GM21390 (cell line): ENCODE results near the gene CRYGA.
"Not testable (repeated sequence)": the region's sequence is repeated elsewhere in the genome, so short reads cannot be mapped to it uniquely, and the experiment has no call there.

Source experiments
- ATAC-seq: cut with Tn5 transposase; IDR thresholded peaks from one replicate; pipeline ENCODE4 v1.9.1; 2021; ENCODE audit not compliant: unreplicated experiment

Gene CRYGA

GRCh38 chr2:208127090-208127489 lies 36.3 kb downstream of the CRYGA start:
- no peak for ATAC-seq

- no peak for ATAC-seq
Measured at GRCh38 chr2:208125251-208125650, 38.1 kb downstream of the CRYGA start.

GRCh38 chr2:208124013-208124715 lies 39.2 kb downstream of the CRYGA start, which contains the start of gene CRYGD:
Gene CRYGD (minus strand): TSS chr2:208124524. CDS start chr2:208124473, 51 bp downstream.
- not testable (repeated sequence) for ATAC-seq

GRCh38 chr2:208122248-208122647 lies 41.1 kb downstream of the CRYGA start:
- ATAC-seq = no peak

GRCh38 chr2:208118918-208119317 lies 44.5 kb downstream of the CRYGA start:
- ATAC-seq = no peak

- ATAC-seq = not testable (repeated sequence)
Measured at GRCh38 chr2:208117390-208117789, 46.0 kb downstream of the CRYGA start.

- ATAC-seq = no peak
Measured at GRCh38 chr2:208112969-208113368, 50.4 kb downstream of the CRYGA start.

GRCh38 chr2:208112273-208112745 lies 51.1 kb downstream of the CRYGA start:
- ATAC-seq = not testable (repeated sequence)
